GM13976 (cell line): ENCODE results near the gene CLSTN2.

Experiments
- DNase-seq: peaks from one replicate; pipeline ENCODE4 v3.0.0; 2012; ENCODE audit warnings: low spot score
- CTCF ChIP-seq: IDR thresholded peaks from 2 replicates; pipeline ENCODE4 v1.5.1; 2012; ENCODE audit warnings: borderline replicate concordance, mild to moderate bottlenecking; ENCODE audit not compliant: insufficient read depth; ENCODE audit errors: extremely low read depth, missing control alignments, control extremely low read depth
- in situ Hi-C: fragments of 300-500 bp; cut with MboI; formaldehyde crosslinking; loops from one replicate; pipeline ENCODE4 v1.12.0; 2022; ENCODE audit warnings: low sequenced_read_pairs, mixed read lengths, inconsistent platforms; ENCODE audit not compliant: unreplicated experiment

Gene CLSTN2

GRCh38 chr3:140103986-140104645 is 169.1 kb downstream of the CLSTN2 start:
- no peak for TF ChIP-seq CTCF
- DNase-seq, result no peak
- in situ Hi-C loops, result loop anchor here (25.0 kb wide), 1 partner anchor 758 kb away; no protein-coding TSS in a partner anchor

GRCh38 chr3:140113996-140114788 is 179.2 kb downstream of the CLSTN2 start:
- DNase-seq, result no peak
- no peak for TF ChIP-seq CTCF
- in situ Hi-C loops, result loop anchor here (25.0 kb wide), 1 partner anchor 748 kb away; no protein-coding TSS in a partner anchor

- in situ Hi-C loops, result loop anchor here (25.0 kb wide), 1 partner anchor 748 kb away; no protein-coding TSS in a partner anchor
- TF ChIP-seq CTCF, result no peak
- no peak for DNase-seq
Measured at GRCh38 chr3:140114789-140115080, 179.8 kb downstream of the CLSTN2 start.

- in situ Hi-C loops, result loop anchor here (25.0 kb wide), 1 partner anchor 745 kb away; no protein-coding TSS in a partner anchor
- TF ChIP-seq CTCF, result no peak
- no peak for DNase-seq
Measured at GRCh38 chr3:140117096-140117526, 182.1 kb downstream of the CLSTN2 start.

- in situ Hi-C loops, result loop anchor here (25.0 kb wide), 1 partner anchor 740 kb away; no protein-coding TSS in a partner anchor
- no peak for TF ChIP-seq CTCF
- DNase-seq, result no peak
Measured at GRCh38 chr3:140122183-140122582, 187.2 kb downstream of the CLSTN2 start.

- in situ Hi-C loops, result loop anchor here (25.0 kb wide), 1 partner anchor 609 kb away; no protein-coding TSS in a partner anchor
Measured at GRCh38 chr3:140128217-140128616, 193.2 kb downstream of the CLSTN2 start.

More at GRCh38 chr3:140128217-140128616, 193.2 kb downstream of the CLSTN2 start:
- no peak for TF ChIP-seq CTCF
- no peak for DNase-seq
